Measurements from ENCODE around the gene HPS3.

Gene HPS3

GRCh38 chr3:149145974-149146373 is 16.5 kb downstream of the HPS3 start (continued):
- no peak for TF ChIP-seq ZNF518A (tag by site-specific recombination; conservative IDR thresholded peaks at IDR 0.05; ENCODE audit: low read depth)
- no peak for TF ChIP-seq ZNF514 (tag by site-specific recombination; IDR thresholded peaks at IDR 0.05)
- TF ChIP-seq HOXC10 (CRISPR knock-in tag; IDR thresholded peaks at IDR 0.05), result no peak
- TF ChIP-seq SCRT2 (tag by site-specific recombination; IDR thresholded peaks at IDR 0.05), result no peak
- TF ChIP-seq MYNN (tag by site-specific recombination; IDR thresholded peaks at IDR 0.05; ENCODE audit: borderline replicate concordance), result no peak
- no peak for TF ChIP-seq ZBTB6 (tag by site-specific recombination; IDR thresholded peaks at IDR 0.05)
- TF ChIP-seq ZNF19 (tag by site-specific recombination; IDR thresholded peaks at IDR 0.05; ENCODE audit: low read depth), result no peak
- TF ChIP-seq ZNF366 (tag by site-specific recombination; conservative IDR thresholded peaks at IDR 0.05), result no peak

GRCh38 chr3:149150436-149150835 is 21.0 kb downstream of the HPS3 start:
- Histone ChIP-seq H3K4me3 (ENCODE audit: low read depth, low read length) (no peak overlapping the region), H3K4me1 (ENCODE audit: control insufficient read depth, insufficient read depth, low read length) (no peaks in the 10 kb centered on the region), H3K27ac (ENCODE audit: extremely low read depth, low read depth, low read length) (no peak overlapping the region), H3K9me3 (ENCODE audit: control insufficient read depth, insufficient read depth, low read depth, low read length) (no peaks in the 10 kb centered on the region), H3K36me3 (ENCODE audit: control insufficient read depth in 2 of 2, insufficient read depth in 1 of 2, low read length in 2 of 2) (peaks cover 0 to 43% of the 10 kb centered on the region in 2 experiments; a peak in 2 of 3 replicates)
- POLR2A ChIA-PET, result no interaction called here
- CTCF ChIA-PET, result interaction anchor here (1.6 kb wide), 1 partner anchor 30 kb away, joined by 3 read pairs; no protein-coding TSS in a partner anchor
- TF ChIP-seq ZNF223 (tag by site-specific recombination; IDR thresholded peaks at IDR 0.05), result no peak
- TF ChIP-seq ZNF585B (tag by site-specific recombination; IDR thresholded peaks at IDR 0.05), result no peak
- TF ChIP-seq WT1 (tag by site-specific recombination; IDR thresholded peaks at IDR 0.05), result no peak
- TF ChIP-seq GLIS1 (tag by site-specific recombination; IDR thresholded peaks at IDR 0.05), result no peak
- no peak for TF ChIP-seq ZNF571 (tag by site-specific recombination; IDR thresholded peaks at IDR 0.05)
- TF ChIP-seq MYNN (tag by site-specific recombination; IDR thresholded peaks at IDR 0.05; ENCODE audit: borderline replicate concordance), result no peak
- TF ChIP-seq REPIN1 (tag by site-specific recombination; IDR thresholded peaks at IDR 0.05; ENCODE audit: low read depth), result no peak
- no peak for TF ChIP-seq BCL11B (tag by site-specific recombination; IDR thresholded peaks at IDR 0.05; ENCODE audit: low read depth)
- TF ChIP-seq FEZF1 (tag by site-specific recombination; IDR thresholded peaks at IDR 0.05), result no peak
- TF ChIP-seq OVOL3 (tag by site-specific recombination; IDR thresholded peaks at IDR 0.05), result no peak
- no peak for TF ChIP-seq SP3 (tag by site-specific recombination; IDR thresholded peaks at IDR 0.05)
- no peak for TF ChIP-seq ZFP37 (tag by site-specific recombination; IDR thresholded peaks at IDR 0.05)
- TF ChIP-seq TCF7L2 (IDR thresholded peaks at IDR 0.05; ENCODE audit: borderline replicate concordance, low read depth, low read length), result no peak
- no peak for TF ChIP-seq ZNF214 (tag by site-specific recombination; IDR thresholded peaks at IDR 0.05; ENCODE audit: borderline replicate concordance)
- no peak for TF ChIP-seq ZNF518A (tag by site-specific recombination; conservative IDR thresholded peaks at IDR 0.05; ENCODE audit: low read depth)
